ENCODE data around the gene SLC24A4.

The SLC24A4 gene

GRCh38 chr14:92449404-92450181 lies 126.6 kb downstream of the SLC24A4 start:
- Histone ChIP-seq H3K9ac (ENCODE audit: low read length) (no peak overlapping the region), H3K9me3 (ENCODE audit: control insufficient read depth, low read length) (no peaks in the 10 kb centered on the region), H3K4me3 (ENCODE audit: low read length) (no peak overlapping the region), H3K36me3 (ENCODE audit: control insufficient read depth, insufficient read depth, low read length) (no peaks in the 10 kb centered on the region), H3K4me1 (ENCODE audit: control insufficient read depth, insufficient read depth, low read length) (no peaks in the 10 kb centered on the region), H3K27me3 (ENCODE audit: control insufficient read depth, insufficient read depth, low read length) (no peaks in the 10 kb centered on the region)

GRCh38 chr14:92450351-92451070 lies 127.5 kb downstream of the SLC24A4 start:
- Histone ChIP-seq H3K27me3 (ENCODE audit: control insufficient read depth, insufficient read depth, low read length) (no peaks in the 10 kb centered on the region), H3K36me3 (ENCODE audit: control insufficient read depth, insufficient read depth, low read length) (no peaks in the 10 kb centered on the region), H3K9ac (ENCODE audit: low read length) (no peak overlapping the region), H3K4me1 (ENCODE audit: control insufficient read depth, insufficient read depth, low read length) (no peaks in the 10 kb centered on the region), H3K4me3 (ENCODE audit: low read length) (no peak overlapping the region), H3K9me3 (ENCODE audit: control insufficient read depth, low read length) (no peaks in the 10 kb centered on the region)

GRCh38 chr14:92451245-92451644 lies 128.3 kb downstream of the SLC24A4 start:
- Histone ChIP-seq H3K9ac (ENCODE audit: low read length) (no peak overlapping the region), H3K9me3 (ENCODE audit: control insufficient read depth, low read length) (no peaks in the 10 kb centered on the region), H3K4me3 (ENCODE audit: low read length) (no peak overlapping the region), H3K4me1 (ENCODE audit: control insufficient read depth, insufficient read depth, low read length) (no peaks in the 10 kb centered on the region), H3K36me3 (ENCODE audit: control insufficient read depth, insufficient read depth, low read length) (no peaks in the 10 kb centered on the region), H3K27me3 (ENCODE audit: control insufficient read depth, insufficient read depth, low read length) (no peaks in the 10 kb centered on the region)

- Histone ChIP-seq H3K9me3 (ENCODE audit: control insufficient read depth, low read length) (no peaks in the 10 kb centered on the region), H3K27me3 (ENCODE audit: control insufficient read depth, insufficient read depth, low read length) (no peaks in the 10 kb centered on the region), H3K4me3 (ENCODE audit: low read length) (no peak overlapping the region), H3K9ac (ENCODE audit: low read length) (no peak overlapping the region), H3K36me3 (ENCODE audit: control insufficient read depth, insufficient read depth, low read length) (no peaks in the 10 kb centered on the region), H3K4me1 (ENCODE audit: control insufficient read depth, insufficient read depth, low read length) (no peaks in the 10 kb centered on the region)
Observed at GRCh38 chr14:92451755-92452154, 128.8 kb downstream of the SLC24A4 start.

GRCh38 chr14:92452471-92452870 lies 129.5 kb downstream of the SLC24A4 start:
- Histone ChIP-seq H3K4me3 (ENCODE audit: low read length) (no peak overlapping the region), H3K27me3 (ENCODE audit: control insufficient read depth, insufficient read depth, low read length) (no peaks in the 10 kb centered on the region), H3K9me3 (ENCODE audit: control insufficient read depth, low read length) (no peaks in the 10 kb centered on the region), H3K4me1 (ENCODE audit: control insufficient read depth, insufficient read depth, low read length) (no peaks in the 10 kb centered on the region), H3K36me3 (ENCODE audit: control insufficient read depth, insufficient read depth, low read length) (no peaks in the 10 kb centered on the region), H3K9ac (ENCODE audit: low read length) (no peak overlapping the region)

GRCh38 chr14:92453691-92454090 lies 130.7 kb downstream of the SLC24A4 start:
- H3K27me3 ChIP-seq (ENCODE audit: control insufficient read depth, insufficient read depth, low read length): no peaks in the 10 kb centered on the region
- no peak overlapping the region for H3K4me3 ChIP-seq (ENCODE audit: low read length)
- H3K36me3 ChIP-seq (ENCODE audit: control insufficient read depth, insufficient read depth, low read length): no peaks in the 10 kb centered on the region

GRCh38 chr14:92455231-92455630 lies 132.3 kb downstream of the SLC24A4 start:
- no peak overlapping the region for H3K4me3 ChIP-seq (ENCODE audit: low read length)
- H3K9me3 ChIP-seq (ENCODE audit: control insufficient read depth, low read length): no peaks in the 10 kb centered on the region
- H3K27me3 ChIP-seq (ENCODE audit: control insufficient read depth, insufficient read depth, low read length): no peaks in the 10 kb centered on the region
- no peaks in the 10 kb centered on the region for H3K4me1 ChIP-seq (ENCODE audit: control insufficient read depth, insufficient read depth, low read length)
- H3K36me3 ChIP-seq (ENCODE audit: control insufficient read depth, insufficient read depth, low read length): no peaks in the 10 kb centered on the region
- H3K9ac ChIP-seq (ENCODE audit: low read length): no peak overlapping the region

More at GRCh38 chr14:92453691-92454090, 130.7 kb downstream of the SLC24A4 start:
- Histone ChIP-seq H3K9me3 (ENCODE audit: control insufficient read depth, low read length) (no peaks in the 10 kb centered on the region), H3K9ac (ENCODE audit: low read length) (no peak overlapping the region), H3K4me1 (ENCODE audit: control insufficient read depth, insufficient read depth, low read length) (no peaks in the 10 kb centered on the region)

GRCh38 chr14:92456215-92457015 lies 133.4 kb downstream of the SLC24A4 start:
- H3K36me3 ChIP-seq (ENCODE audit: control insufficient read depth, insufficient read depth, low read length): no peaks in the 10 kb centered on the region
- H3K4me3 ChIP-seq (ENCODE audit: low read length): no peak overlapping the region
- H3K9me3 ChIP-seq (ENCODE audit: control insufficient read depth, low read length): no peaks in the 10 kb centered on the region
- no peak overlapping the region for H3K9ac ChIP-seq (ENCODE audit: low read length)
- H3K4me1 ChIP-seq (ENCODE audit: control insufficient read depth, insufficient read depth, low read length): no peaks in the 10 kb centered on the region
- H3K27me3 ChIP-seq (ENCODE audit: control insufficient read depth, insufficient read depth, low read length): no peaks in the 10 kb centered on the region

- Histone ChIP-seq H3K27me3 (ENCODE audit: control insufficient read depth, insufficient read depth, low read length) (no peaks in the 10 kb centered on the region), H3K4me1 (ENCODE audit: control insufficient read depth, insufficient read depth, low read length) (no peaks in the 10 kb centered on the region), H3K36me3 (ENCODE audit: control insufficient read depth, insufficient read depth, low read length) (no peaks in the 10 kb centered on the region), H3K4me3 (ENCODE audit: low read length) (no peak overlapping the region), H3K9ac (ENCODE audit: low read length) (no peak overlapping the region), H3K9me3 (ENCODE audit: control insufficient read depth, low read length) (no peaks in the 10 kb centered on the region)
Observed at GRCh38 chr14:92457016-92457565, 134.1 kb downstream of the SLC24A4 start.

GRCh38 chr14:92458136-92459029 lies 135.4 kb downstream of the SLC24A4 start:
- Histone ChIP-seq H3K36me3 (ENCODE audit: control insufficient read depth, insufficient read depth, low read length) (no peaks in the 10 kb centered on the region), H3K4me3 (ENCODE audit: low read length) (no peak overlapping the region), H3K9me3 (ENCODE audit: control insufficient read depth, low read length) (no peaks in the 10 kb centered on the region), H3K4me1 (ENCODE audit: control insufficient read depth, insufficient read depth, low read length) (no peaks in the 10 kb centered on the region), H3K27me3 (ENCODE audit: control insufficient read depth, insufficient read depth, low read length) (no peaks in the 10 kb centered on the region), H3K9ac (ENCODE audit: low read length) (no peak overlapping the region)
